GM18520 (cell line): ENCODE measurements around the gene WDR33.

Source experiments
- ATAC-seq: cut with Tn5 transposase; IDR thresholded peaks from one replicate; pipeline ENCODE4 v1.9.1; 2021; ENCODE audit not compliant: unreplicated experiment

Gene WDR33

GRCh38 chr2:127721978-127722355 is 89.0 kb downstream of the WDR33 start:
- no peak for ATAC-seq

- ATAC-seq, result no peak
Measured at GRCh38 chr2:127721311-127721977, 89.5 kb downstream of the WDR33 start.

- no peak for ATAC-seq
Measured at GRCh38 chr2:127719301-127720218, 91.4 kb downstream of the WDR33 start.

GRCh38 chr2:127718271-127718670 is 92.7 kb downstream of the WDR33 start:
- ATAC-seq, result no peak

GRCh38 chr2:127715778-127716449 is 95.1 kb downstream of the WDR33 start:
- ATAC-seq, result no peak

- ATAC-seq, result no peak
Measured at GRCh38 chr2:127713562-127713961, 97.4 kb downstream of the WDR33 start.

GRCh38 chr2:127712999-127713398 is 98.0 kb downstream of the WDR33 start:
- ATAC-seq, result no peak

- no peak for ATAC-seq
Measured at GRCh38 chr2:127709336-127709735, 101.6 kb downstream of the WDR33 start.

- no peak for ATAC-seq
Measured at GRCh38 chr2:127707890-127708648, 102.9 kb downstream of the WDR33 start.

- no peak for ATAC-seq
Measured at GRCh38 chr2:127706215-127706990, 104.6 kb downstream of the WDR33 start.

- no peak for ATAC-seq
Measured at GRCh38 chr2:127705391-127706065, 105.4 kb downstream of the WDR33 start.

- no peak for ATAC-seq
Measured at GRCh38 chr2:127704641-127705390, 106.2 kb downstream of the WDR33 start.

- ATAC-seq, result no peak
Measured at GRCh38 chr2:127703282-127703681, 107.7 kb downstream of the WDR33 start.

- ATAC-seq, result no peak
Measured at GRCh38 chr2:127702395-127703009, 108.5 kb downstream of the WDR33 start.

- peak; percentile 29 for ATAC-seq
Measured at GRCh38 chr2:127701651-127702394, 109.1 kb downstream of the WDR33 start.

GRCh38 chr2:127701193-127701650 is 109.7 kb downstream of the WDR33 start, which contains the start of gene SFT2D3:
SFT2D3 (plus strand) TSS chr2:127701497; CDS start chr2:127701529, 32 bp downstream.
- peak; percentile 49 for ATAC-seq

GRCh38 chr2:127700527-127701192 is 110.3 kb downstream of the WDR33 start:
- peak; percentile 56 for ATAC-seq
